Measurements from ENCODE around the gene KISS1. TPM values are rescaled to one million over a fixed set of nuclear protein-coding genes. Genes with fewer than 3 reads are reported as not detected.

Gene KISS1
- total RNA-seq, 8 experiments from 2014 or later, result 0.62 to 1.1 TPM; not detected in 6

GRCh38 chr1:204198348-204199340 is 2.4 kb upstream of the KISS1 start:
- Histone ChIP-seq H3K27ac (no peak overlapping the region), H3K4me1 (replicated peaks in 1 of 2) (peaks cover 14 to 19% of the 10 kb centered on the region in 2 donors), H3K4me3 (no peak overlapping the region)
- 0 to 76% (median 58%) methylated on average over 1 to 11 of the region's 18 CpGs; no CpG with 5 or more reads in 3 of the 10 experiments for WGBS, 10 experiments
- in situ Hi-C loops (cut with MboI; ENCODE audit: low pct_unique_long_range_greater_than_20kb in 2 of 9, low sequenced_read_pairs in 9 of 9, unreplicated experiment in 9 of 9), result loop anchor here in 1 of 9 experiments (25.0 kb wide), 1 partner anchor 314 kb away; the partner anchor contains the start of gene MDM4
- ATAC-seq (replicated peaks in 6 of 8), result peak in 7 of 8 experiments; percentile 41 to 86 (median 83)

- H3K4me1 ChIP-seq (replicated peaks in 1 of 2), result peaks cover 14 to 19% of the 10 kb centered on the region in 2 donors
- no peak for ATAC-seq (replicated peaks in 6 of 8)
- in situ Hi-C loops (cut with MboI; ENCODE audit: low pct_unique_long_range_greater_than_20kb in 2 of 9, low sequenced_read_pairs in 9 of 9, unreplicated experiment in 9 of 9), result loop anchor here in 1 of 9 experiments (25.0 kb wide), 1 partner anchor 315 kb away; the partner anchor contains the start of gene MDM4
- H3K4me3 ChIP-seq, result no peak overlapping the region
- 57 to 82% (median 76%) methylated on average over 1 to 4 of the region's 5 CpGs; no CpG with 5 or more reads in 2 of the 10 experiments for WGBS, 10 experiments
- H3K27ac ChIP-seq, result no peak overlapping the region
Measured at GRCh38 chr1:204197068-204197467, 777 bp upstream of the KISS1 start.

- no peak for ATAC-seq (replicated peaks in 6 of 8)
- peaks cover 27 to 38% of the 10 kb centered on the region in 2 donors for H3K4me1 ChIP-seq (replicated peaks in 1 of 2)
- in situ Hi-C loops (cut with MboI; ENCODE audit: low pct_unique_long_range_greater_than_20kb in 2 of 9, low sequenced_read_pairs in 9 of 9, unreplicated experiment in 9 of 9), result loop anchor here in 1 of 9 experiments (25.0 kb wide), 1 partner anchor 318 kb away; the partner anchor contains the start of gene MDM4
- WGBS, 10 experiments, result 65 to 100% (median 78%) methylated on average over 1 to 4 of the region's 7 CpGs; no CpG with 5 or more reads in 6 of the 10 experiments
- H3K4me3 ChIP-seq, result no peak overlapping the region
- no peak overlapping the region for H3K27ac ChIP-seq
Measured at GRCh38 chr1:204194771-204195170, 1.5 kb downstream of the KISS1 start.

GRCh38 chr1:204194080-204194479 is 2.2 kb downstream of the KISS1 start:
- Histone ChIP-seq H3K4me3 (no peak overlapping the region), H3K27ac (no peak overlapping the region), H3K4me1 (replicated peaks in 1 of 2) (peaks cover 33 to 44% of the 10 kb centered on the region in 2 donors)
- no peak for ATAC-seq (replicated peaks in 6 of 8)
- WGBS, 10 experiments, result 33 to 100% (median 83%) methylated on average over 1 to 2 of the region's 2 CpGs; no CpG with 5 or more reads in 3 of the 10 experiments
- in situ Hi-C loops (cut with MboI; ENCODE audit: low pct_unique_long_range_greater_than_20kb in 2 of 9, low sequenced_read_pairs in 9 of 9, unreplicated experiment in 9 of 9), result loop anchor here in 1 of 9 experiments (25.0 kb wide), 1 partner anchor 318 kb away; the partner anchor contains the start of gene MDM4

- WGBS, 10 experiments, result 40 to 100% (median 85%) methylated on average over 1 to 3 of the region's 3 CpGs; no CpG with 5 or more reads in 2 of the 10 experiments
- H3K4me3 ChIP-seq, result no peak overlapping the region
- no peak for ATAC-seq (replicated peaks in 6 of 8)
- in situ Hi-C loops (cut with MboI; ENCODE audit: low pct_unique_long_range_greater_than_20kb in 2 of 9, low sequenced_read_pairs in 9 of 9, unreplicated experiment in 9 of 9), result loop anchor here in 1 of 9 experiments (25.0 kb wide), 1 partner anchor 320 kb away; the partner anchor contains the start of gene MDM4
- peaks cover 39 to 52% of the 10 kb centered on the region in 2 donors for H3K4me1 ChIP-seq (replicated peaks in 1 of 2)
- no peak overlapping the region for H3K27ac ChIP-seq
Measured at GRCh38 chr1:204192589-204193352, 3.5 kb downstream of the KISS1 start.

GRCh38 chr1:204192046-204192445 is 4.2 kb downstream of the KISS1 start:
- H3K4me1 ChIP-seq (replicated peaks in 1 of 2), result peaks cover 39 to 53% of the 10 kb centered on the region in 2 donors
- no peak overlapping the region for H3K4me3 ChIP-seq
- ATAC-seq (replicated peaks in 6 of 8), result no peak
- in situ Hi-C loops (cut with MboI; ENCODE audit: low pct_unique_long_range_greater_than_20kb in 2 of 9, low sequenced_read_pairs in 9 of 9, unreplicated experiment in 9 of 9), result loop anchor here in 1 of 9 experiments (25.0 kb wide), 1 partner anchor 320 kb away; the partner anchor contains the start of gene MDM4
- 80 to 100% (median 97%) methylated on average over 1 to 2 of the region's 2 CpGs; no CpG with 5 or more reads in 4 of the 10 experiments for WGBS, 10 experiments
- H3K27ac ChIP-seq, result no peak overlapping the region

GRCh38 chr1:204191456-204191855 is 4.8 kb downstream of the KISS1 start:
- H3K4me1 ChIP-seq (replicated peaks in 1 of 2), result peaks cover 41 to 53% of the 10 kb centered on the region in 2 donors
- H3K4me3 ChIP-seq, result no peak overlapping the region
- in situ Hi-C loops (cut with MboI; ENCODE audit: low pct_unique_long_range_greater_than_20kb in 2 of 9, low sequenced_read_pairs in 9 of 9, unreplicated experiment in 9 of 9), result loop anchor here in 1 of 9 experiments (25.0 kb wide), 1 partner anchor 321 kb away; the partner anchor contains the start of gene MDM4
- ATAC-seq (replicated peaks in 6 of 8), result no peak
- no peak overlapping the region for H3K27ac ChIP-seq
- WGBS, 10 experiments, result 43 to 100% (median 84%) methylated on average over 2 to 6 of the region's 7 CpGs; no CpG with 5 or more reads in 4 of the 10 experiments

- H3K27ac ChIP-seq, result peak overlapping the region; percentile 49 to 72
- peaks cover 39 to 47% of the 10 kb centered on the region in 2 donors for H3K4me1 ChIP-seq (replicated peaks in 1 of 2)
- peak; percentile 40 to 76 (median 60) for ATAC-seq (replicated peaks in 6 of 8)
- H3K4me3 ChIP-seq, result peak overlapping the region in 1 of 5 donors; percentile 10
- in situ Hi-C loops (cut with MboI; ENCODE audit: low pct_unique_long_range_greater_than_20kb in 2 of 9, low sequenced_read_pairs in 9 of 9, unreplicated experiment in 9 of 9), result loop anchor here in 1 of 9 experiments (25.0 kb wide), 1 partner anchor 322 kb away; the partner anchor contains the start of gene MDM4
- WGBS, 10 experiments, result 15 to 81% (median 51%) methylated on average over 1 to 13 of the region's 44 CpGs
Measured at GRCh38 chr1:204190212-204191211, 5.8 kb downstream of the KISS1 start.

GRCh38 chr1:204188959-204189639 is 7.2 kb downstream of the KISS1 start:
- 53 to 83% (median 69%) methylated on average over 2 to 10 of the region's 11 CpGs; no CpG with 5 or more reads in 3 of the 10 experiments for WGBS, 10 experiments
- no peak overlapping the region for H3K4me3 ChIP-seq
- peak in 5 of 8 experiments; percentile 70 to 94 (median 81) for ATAC-seq (replicated peaks in 6 of 8)
- H3K4me1 ChIP-seq (replicated peaks in 1 of 2), result peaks cover 39 to 47% of the 10 kb centered on the region in 2 donors
- peak overlapping the region; percentile 2 to 49 for H3K27ac ChIP-seq
- in situ Hi-C loops (cut with MboI; ENCODE audit: low pct_unique_long_range_greater_than_20kb in 2 of 9, low sequenced_read_pairs in 9 of 9, unreplicated experiment in 9 of 9), result loop anchor here in 1 of 9 experiments (25.0 kb wide), 1 partner anchor 323 kb away; the partner anchor contains the start of gene MDM4

GRCh38 chr1:204186597-204186996 is 9.7 kb downstream of the KISS1 start:
- Histone ChIP-seq H3K27ac (no peak overlapping the region), H3K4me3 (no peak overlapping the region), H3K4me1 (replicated peaks in 1 of 2) (peaks cover 39 to 45% of the 10 kb centered on the region in 2 donors)
- in situ Hi-C loops (cut with MboI; ENCODE audit: low pct_unique_long_range_greater_than_20kb in 2 of 9, low sequenced_read_pairs in 9 of 9, unreplicated experiment in 9 of 9), result loop anchor here in 1 of 9 experiments (25.0 kb wide), 1 partner anchor 326 kb away; the partner anchor contains the start of gene MDM4
- no peak for ATAC-seq (replicated peaks in 6 of 8)
- WGBS, 10 experiments, result 33 to 100% (median 88%) methylated on average over 1 to 10 of the region's 10 CpGs; no CpG with 5 or more reads in 2 of the 10 experiments
